Chondrocyte (in vitro differentiated cells): Measurements from ENCODE around the gene LRRC15. TPM values are rescaled to one million over a fixed set of nuclear protein-coding genes. Genes with fewer than 3 reads are reported as not detected.

Experiments used
- DNase-seq: peaks from one replicate; pipeline ENCODE4 v3.0.0; 2021; ENCODE audit warnings: mixed read lengths, low spot score
- H3K27ac Mint-ChIP-seq: one replicate; pipeline ENCODE4 v1.8.0; 2021; ENCODE audit warnings: mild to moderate bottlenecking, moderate library complexity, mixed read lengths; ENCODE audit not compliant: unreplicated experiment
- H3K27me3 Mint-ChIP-seq: 2 replicates; pipeline ENCODE4 v1.8.0; 2021; ENCODE audit warnings: low read depth, mixed read lengths
- H3K36me3 Mint-ChIP-seq: 2 replicates; pipeline ENCODE4 v1.8.0; 2021; ENCODE audit warnings: low read depth, mixed read lengths
- H3K4me1 Mint-ChIP-seq: 2 replicates; pipeline ENCODE4 v1.8.0; 2021; ENCODE audit warnings: low read depth, mild to moderate bottlenecking, mixed read lengths
- H3K4me3 Mint-ChIP-seq: one replicate; pipeline ENCODE4 v1.8.0; 2021; ENCODE audit warnings: mild to moderate bottlenecking, moderate library complexity, mixed read lengths; ENCODE audit not compliant: unreplicated experiment
- H3K9me3 Mint-ChIP-seq: 2 replicates; pipeline ENCODE4 v1.8.0; 2021; ENCODE audit warnings: low read depth, mixed read lengths
- CTCF ChIP-seq: fragments of 200-600 bp; sonication (generic); IDR thresholded peaks from 2 replicates; pipeline ENCODE4 v1.5.0; 2021; ENCODE audit warnings: antibody characterized with exemption, mild to moderate bottlenecking, moderate library complexity
- total RNA-seq: library from RNA; stranded (reverse); gene quantifications from 3 replicates; pipeline ENCODE4 v1.2.1, GENCODE V29; 2021

The LRRC15 gene
- total RNA-seq, 1 donor from 2014 or later = 0.22 TPM

- TF ChIP-seq CTCF = no peak
- H3K9me3 Mint-ChIP-seq = no peaks in the 10 kb centered on the region
- no peak overlapping the region for H3K27ac Mint-ChIP-seq
- no peaks in the 10 kb centered on the region for H3K36me3 Mint-ChIP-seq
- DNase-seq = no peak
- peaks cover 6% of the 10 kb centered on the region for H3K4me1 Mint-ChIP-seq
- H3K27me3 Mint-ChIP-seq = peaks cover 29% of the 10 kb centered on the region
- H3K4me3 Mint-ChIP-seq = no peak overlapping the region
These were observed 26.0 kb downstream of the LRRC15 start for GRCh38 chr3:194343561-194343893.

- H3K27me3 Mint-ChIP-seq = peaks cover 27% of the 10 kb centered on the region
- no peak for DNase-seq
- H3K4me1 Mint-ChIP-seq = peaks cover 9% of the 10 kb centered on the region
- H3K9me3 Mint-ChIP-seq = no peaks in the 10 kb centered on the region
- H3K36me3 Mint-ChIP-seq = no peaks in the 10 kb centered on the region
- no peak for TF ChIP-seq CTCF
- H3K4me3 Mint-ChIP-seq = no peak overlapping the region
- H3K27ac Mint-ChIP-seq = no peak overlapping the region
These were observed 26.5 kb downstream of the LRRC15 start for GRCh38 chr3:194342861-194343560.

GRCh38 chr3:194340757-194341400, 28.7 kb downstream of the LRRC15 start:
- Mint-ChIP-seq H3K9me3 (no peaks in the 10 kb centered on the region), H3K27me3 (peaks cover 37% of the 10 kb centered on the region), H3K4me3 (no peak overlapping the region), H3K4me1 (peaks cover 9% of the 10 kb centered on the region), H3K36me3 (no peaks in the 10 kb centered on the region), H3K27ac (no peak overlapping the region)
- DNase-seq = no peak
- TF ChIP-seq CTCF = no peak

- Mint-ChIP-seq H3K36me3 (no peaks in the 10 kb centered on the region), H3K9me3 (no peaks in the 10 kb centered on the region), H3K4me3 (no peak overlapping the region), H3K27me3 (peaks cover 33% of the 10 kb centered on the region), H3K27ac (no peak overlapping the region), H3K4me1 (peaks cover 9% of the 10 kb centered on the region)
- no peak for DNase-seq
- no peak for TF ChIP-seq CTCF
These were observed 29.7 kb downstream of the LRRC15 start for GRCh38 chr3:194339840-194340239.

GRCh38 chr3:194339356-194339755, 30.2 kb downstream of the LRRC15 start:
- Mint-ChIP-seq H3K36me3 (no peaks in the 10 kb centered on the region), H3K4me1 (peaks cover 9% of the 10 kb centered on the region), H3K27ac (no peak overlapping the region), H3K4me3 (no peak overlapping the region), H3K27me3 (peaks cover 33% of the 10 kb centered on the region), H3K9me3 (no peaks in the 10 kb centered on the region)
- no peak for DNase-seq
- TF ChIP-seq CTCF = peak; percentile 43
